SHP77 (cell line): ENCODE data around the gene TNFRSF1A.
A peak's percentile ranks its signal among the peaks of the same experiment; 100 is the strongest.

Experiments
- DNase-seq, 2 experiments: peaks; one replicate each; lab custom pipeline; 2025; lab: John Stamatoyannopoulos, UW

Gene TNFRSF1A

DNA sequence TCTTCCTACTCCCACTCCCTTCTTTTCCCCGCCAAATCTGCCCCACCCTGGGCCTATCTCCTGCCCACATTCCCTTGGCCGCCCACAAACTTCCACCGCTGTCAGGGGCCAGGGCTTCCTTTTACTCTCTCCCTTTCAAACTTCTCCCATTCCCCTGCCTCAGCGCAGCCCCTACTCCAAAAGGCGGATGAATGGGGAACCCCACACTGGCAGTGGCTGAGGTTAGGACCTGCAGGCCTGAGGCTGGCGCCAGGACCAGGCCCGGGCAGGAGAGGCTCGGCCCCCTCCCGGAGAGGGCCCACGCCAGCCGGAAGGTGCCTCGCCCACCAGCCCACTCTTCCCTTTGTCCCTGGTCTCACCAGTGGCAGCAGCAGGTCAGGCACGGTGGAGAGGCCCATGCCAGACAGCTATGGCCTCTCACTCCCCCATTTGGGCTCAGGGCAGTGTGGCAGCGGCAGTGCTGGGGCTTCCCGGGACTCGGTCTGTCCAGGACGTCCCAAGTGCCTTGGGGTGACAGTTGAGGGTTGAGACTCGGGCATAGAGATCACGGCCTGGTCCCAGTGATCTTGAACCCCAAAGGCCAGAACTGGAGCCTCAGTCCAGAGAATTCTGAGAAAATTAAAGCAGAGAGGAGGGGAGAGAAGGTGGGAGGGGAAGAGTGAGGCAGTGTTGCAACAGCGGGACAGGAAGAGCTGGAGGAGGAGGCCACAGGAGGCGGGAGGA lies at the start of gene TNFRSF1A:
TNFRSF1A (minus strand) TSS at position 660 of the 723 bp plus-strand sequence; CDS start at position 398, 262 bp downstream.
- DNase-seq: peak in 1 of 2 experiments; percentile 25

DNA sequence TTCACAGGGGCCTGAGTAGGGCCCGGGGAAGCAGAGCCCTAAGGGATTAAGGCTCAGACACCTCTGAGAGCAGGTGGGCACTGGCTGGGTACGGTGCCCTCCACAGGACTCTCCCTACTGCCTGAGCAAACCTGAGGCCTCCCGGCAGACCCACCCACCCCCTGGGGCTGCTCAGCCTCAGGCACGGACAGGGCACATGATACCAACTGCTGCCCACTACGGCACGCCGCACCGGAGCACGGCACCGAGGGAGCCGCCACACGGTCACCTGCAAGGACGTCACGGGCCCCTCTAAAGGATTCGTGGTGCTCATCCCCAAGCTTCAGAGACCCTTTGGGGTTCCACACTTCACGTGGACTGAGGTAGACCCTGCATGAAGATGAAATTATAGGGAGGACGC lies 49.1 kb upstream of the TNFRSF1A start:
- no peak for DNase-seq

DNA sequence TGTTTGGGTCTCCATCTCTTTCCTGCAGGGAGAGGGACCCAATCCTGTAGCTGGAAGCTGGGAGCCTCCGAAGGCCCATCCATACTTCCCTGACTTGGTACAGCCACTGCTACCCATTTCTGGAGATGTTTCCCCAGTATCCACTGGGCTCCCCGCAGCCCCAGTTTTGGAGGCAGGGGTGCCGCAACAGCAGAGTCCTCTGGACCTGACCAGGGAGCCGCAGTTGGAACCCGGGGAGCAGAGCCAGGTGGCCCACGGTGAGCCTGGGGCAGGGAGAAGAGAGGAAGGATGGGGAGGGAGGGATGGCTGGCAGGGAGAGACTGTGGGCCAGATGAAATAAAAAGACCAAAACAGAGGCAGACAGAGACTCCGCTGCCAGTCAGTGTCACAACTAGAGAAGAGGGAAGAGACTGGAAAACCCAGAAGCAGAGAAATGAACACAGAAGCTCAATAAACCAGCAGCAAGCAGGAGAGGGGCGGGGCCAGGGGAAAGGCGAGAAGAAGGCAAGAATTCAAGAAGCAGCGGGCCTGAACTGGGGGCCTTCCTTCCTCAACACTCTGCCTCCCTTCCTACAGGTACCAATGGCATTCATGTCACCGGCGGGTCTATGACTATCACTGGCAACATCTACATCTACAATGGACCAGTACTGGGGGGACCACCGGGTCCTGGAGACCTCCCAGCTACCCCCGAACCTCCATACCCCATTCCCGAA lies 48.4 kb upstream of the TNFRSF1A start:
- DNase-seq: no peak

DNA sequence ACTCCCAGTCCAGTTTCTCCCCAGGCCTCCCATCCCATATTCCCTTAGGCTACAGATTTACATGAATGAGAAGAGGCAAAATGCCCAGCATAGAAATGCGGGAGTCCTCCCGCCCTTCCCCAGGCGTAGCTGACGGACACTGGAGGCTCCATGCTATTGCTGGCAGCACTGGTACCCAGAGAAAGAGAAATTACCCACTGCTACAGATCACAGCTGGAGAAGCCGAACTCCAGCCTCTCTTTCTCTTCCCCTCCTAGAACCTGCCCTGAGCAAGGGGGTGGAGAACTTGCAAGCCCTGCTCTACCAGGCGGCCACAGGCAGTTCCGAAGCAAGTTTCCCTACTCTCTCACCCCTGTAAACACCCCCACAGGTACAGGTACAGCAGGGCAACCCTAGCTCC lies 45.7 kb upstream of the TNFRSF1A start:
- no peak for DNase-seq

DNA sequence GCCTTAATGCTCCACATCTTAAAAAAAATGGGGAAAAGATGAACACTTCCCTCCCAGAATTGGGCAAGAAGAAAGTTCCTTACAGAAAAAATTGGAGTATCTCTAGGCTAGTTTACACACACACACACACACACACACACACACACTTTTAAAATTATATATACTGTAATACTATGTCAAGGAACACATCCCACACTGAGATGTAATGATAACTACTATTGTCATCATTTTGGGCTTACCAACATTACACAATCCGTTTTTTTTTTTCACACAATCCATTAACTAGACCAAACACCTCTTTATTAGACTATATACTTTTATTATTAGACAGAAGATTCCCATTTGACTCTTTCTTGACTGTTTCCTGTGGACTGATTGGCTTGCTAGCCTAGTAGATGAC lies 44.6 kb upstream of the TNFRSF1A start:
- DNase-seq: no peak

DNA sequence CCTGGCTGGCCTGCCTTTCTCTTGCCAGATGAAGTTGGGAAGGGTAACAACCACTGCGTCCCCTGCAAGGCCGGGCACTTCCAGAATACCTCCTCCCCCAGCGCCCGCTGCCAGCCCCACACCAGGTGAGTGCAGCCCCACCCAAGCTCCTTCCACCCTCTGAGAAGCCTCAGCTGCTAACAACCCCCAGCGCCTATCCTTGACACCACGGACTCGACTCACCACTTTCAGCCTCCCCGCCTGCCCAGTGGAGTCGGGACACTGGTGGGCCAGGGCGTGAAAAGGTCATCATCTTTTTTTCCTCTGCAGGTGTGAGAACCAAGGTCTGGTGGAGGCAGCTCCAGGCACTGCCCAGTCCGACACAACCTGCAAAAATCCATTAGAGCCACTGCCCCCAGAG lies 44.2 kb upstream of the TNFRSF1A start:
- DNase-seq: no peak

DNA sequence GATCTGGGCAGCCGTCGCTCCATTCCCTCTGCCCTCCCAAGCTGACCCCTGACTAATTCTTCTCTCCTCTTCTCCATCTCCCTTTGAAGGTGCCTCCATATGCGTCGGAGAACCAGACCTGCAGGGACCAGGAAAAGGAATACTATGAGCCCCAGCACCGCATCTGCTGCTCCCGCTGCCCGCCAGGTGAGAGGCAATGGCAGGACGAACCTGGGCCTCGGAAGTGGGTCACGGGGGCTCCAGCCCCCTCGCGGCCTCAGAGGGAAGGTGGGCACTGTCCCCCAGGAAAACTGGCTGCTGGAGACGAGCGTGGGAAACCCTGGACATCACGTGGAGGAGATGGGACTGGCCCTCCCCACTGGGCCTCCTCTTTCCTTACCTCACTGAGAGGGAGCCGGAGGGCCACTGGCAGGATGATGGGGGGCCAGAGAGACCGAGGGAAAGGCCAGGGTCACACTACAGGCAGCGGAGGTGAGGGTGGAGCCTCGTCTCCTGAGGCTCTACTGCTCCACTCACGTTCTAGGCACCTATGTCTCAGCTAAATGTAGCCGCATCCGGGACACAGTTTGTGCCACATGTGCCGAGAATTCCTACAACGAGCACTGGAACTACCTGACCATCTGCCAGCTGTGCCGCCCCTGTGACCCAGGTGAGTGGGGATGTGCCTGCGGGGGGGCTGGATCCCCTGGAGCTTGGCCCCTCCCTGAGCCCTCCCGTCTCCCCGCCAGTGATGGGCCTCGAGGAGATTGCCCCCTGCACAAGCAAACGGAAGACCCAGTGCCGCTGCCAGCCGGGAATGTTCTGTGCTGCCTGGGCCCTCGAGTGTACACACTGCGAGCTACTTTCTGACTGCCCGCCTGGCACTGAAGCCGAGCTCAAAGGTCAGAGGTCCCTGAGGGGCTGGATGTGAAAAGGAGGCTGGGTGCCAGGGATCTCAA lies 42.9 kb upstream of the TNFRSF1A start:
- no peak for DNase-seq

DNA sequence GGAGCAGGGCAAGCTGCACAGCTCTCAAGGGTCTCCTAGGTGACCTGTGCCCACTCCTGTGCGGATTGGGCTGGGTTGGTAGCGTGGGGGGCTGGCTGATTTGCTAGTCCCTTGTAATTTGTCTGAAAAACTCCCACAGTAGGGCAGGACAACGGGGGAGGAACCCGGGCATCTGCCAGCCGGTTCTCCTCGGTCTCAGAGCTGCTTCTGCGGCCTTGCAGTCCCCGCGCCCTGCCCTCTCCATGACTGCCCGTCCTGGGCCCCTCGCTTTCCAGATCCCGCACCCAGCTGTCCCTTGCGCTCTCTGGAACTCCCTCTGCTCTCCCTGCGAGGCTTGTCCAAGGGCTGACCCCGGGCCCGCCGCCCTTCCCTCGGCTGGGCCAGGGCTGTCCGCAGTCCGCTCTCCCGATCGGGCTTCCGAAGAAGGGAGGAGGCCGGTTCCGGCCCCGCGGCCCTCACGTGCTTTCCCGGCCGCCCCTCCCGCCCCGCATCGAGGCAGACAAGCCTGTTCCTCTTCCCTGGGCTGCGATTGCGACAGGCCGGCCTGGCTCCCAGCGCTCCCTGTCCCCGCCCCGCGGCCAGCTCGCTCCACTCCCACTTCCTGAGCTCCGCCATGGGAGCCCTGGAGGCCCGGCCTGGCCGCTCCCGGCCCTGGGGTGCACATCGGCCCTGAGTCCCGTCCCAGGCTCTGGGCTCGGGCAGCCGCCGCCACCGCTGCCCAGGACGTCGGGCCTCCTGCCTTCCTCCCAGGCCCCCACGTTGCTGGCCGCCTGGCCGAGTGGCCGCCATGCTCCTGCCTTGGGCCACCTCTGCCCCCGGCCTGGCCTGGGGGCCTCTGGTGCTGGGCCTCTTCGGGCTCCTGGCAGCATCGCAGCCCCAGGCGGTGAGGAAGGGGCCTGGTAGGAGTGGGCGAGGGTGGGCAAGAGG lies 42.0 kb upstream of the TNFRSF1A start, which contains the start of gene LTBR:
LTBR (plus strand) TSS at position 591 of the 927 bp plus-strand sequence; CDS start at position 788, 197 bp downstream.
- DNase-seq: no peak

DNA sequence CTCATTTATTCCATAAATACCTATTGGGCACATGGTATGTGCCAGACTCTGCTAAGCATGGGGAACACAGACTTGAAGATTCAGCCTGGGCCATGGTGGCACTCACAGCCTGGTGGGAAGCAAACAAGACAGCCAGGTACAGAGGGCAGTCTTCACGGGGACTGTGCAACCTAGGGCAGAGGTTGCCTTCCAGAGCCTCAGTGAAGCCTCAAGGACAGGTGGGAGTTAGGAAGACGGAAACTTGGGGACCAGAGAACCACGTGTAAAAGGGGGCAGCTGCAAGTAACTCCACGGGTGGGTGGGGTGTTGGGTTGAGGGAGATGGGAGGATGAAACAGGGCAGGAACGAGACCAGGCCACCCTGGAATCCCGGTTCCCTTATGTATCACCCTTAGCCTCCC lies 41.1 kb upstream of the TNFRSF1A start:
- no peak for DNase-seq

DNA sequence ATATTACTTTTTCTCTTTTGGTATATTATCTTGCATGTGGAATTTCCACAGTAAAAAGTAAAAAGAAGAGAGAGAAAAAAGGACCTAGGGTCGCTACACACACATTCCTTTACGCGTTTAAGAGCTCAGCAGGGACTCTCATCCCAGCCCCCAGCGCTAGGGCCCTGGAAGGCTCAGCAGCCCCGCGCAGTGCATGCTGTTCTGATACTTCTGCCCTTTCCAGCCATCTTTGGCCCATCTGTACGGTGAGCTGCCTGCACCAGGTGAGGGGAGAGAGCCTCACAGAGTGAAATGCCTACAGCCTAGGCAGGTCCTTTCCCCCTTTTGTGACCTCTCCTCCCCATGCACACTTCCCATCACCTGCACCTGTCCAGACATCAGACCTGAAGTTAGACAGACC lies 40.5 kb upstream of the TNFRSF1A start:
- DNase-seq: no peak

DNA sequence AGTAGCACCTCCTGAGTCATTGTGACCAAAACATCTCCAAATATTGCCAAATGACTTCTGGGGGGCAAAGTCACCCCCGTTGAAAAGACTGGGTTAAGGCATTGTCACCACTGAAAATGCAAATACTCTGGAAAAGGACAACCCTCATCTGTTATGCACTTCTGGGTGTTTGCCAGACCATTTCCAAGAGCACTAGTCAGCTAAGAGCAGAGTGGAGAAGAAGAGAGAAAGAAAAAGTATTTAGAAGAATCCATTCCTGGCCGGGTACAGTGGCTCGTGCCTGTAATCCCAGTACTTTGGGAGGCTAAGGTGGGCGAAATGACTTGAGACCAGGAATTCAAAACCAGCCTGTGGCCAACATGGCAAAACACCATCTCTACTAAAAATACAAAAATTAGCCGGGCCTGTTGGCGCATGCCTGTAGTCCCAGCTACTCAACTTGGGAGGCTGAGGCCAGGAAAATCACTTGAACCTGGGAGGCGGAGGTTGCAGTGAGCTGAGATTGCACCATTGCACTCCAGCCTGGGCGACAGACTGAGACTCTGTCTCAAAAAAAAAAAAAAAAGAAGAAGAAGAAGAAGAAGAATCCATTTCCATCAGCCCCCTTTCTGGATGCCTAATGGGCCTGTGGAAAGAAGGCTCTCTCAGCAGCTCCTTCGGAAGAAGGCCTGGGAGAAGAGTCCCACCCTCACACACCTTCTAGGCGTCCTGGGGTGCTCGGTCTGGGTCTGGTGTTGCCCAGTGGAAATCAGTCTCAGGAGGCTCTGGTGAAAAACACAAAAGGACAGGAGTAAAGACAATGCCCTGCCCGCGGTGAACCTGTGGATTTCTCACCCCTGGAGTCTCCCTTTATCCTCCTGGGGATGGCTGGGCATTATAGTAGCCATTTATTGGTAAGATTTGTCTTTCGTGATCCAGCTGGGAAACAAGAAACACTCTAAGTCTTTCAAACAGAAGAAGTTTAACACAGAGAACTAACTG lies 38.6 kb upstream of the TNFRSF1A start:
- DNase-seq: no peak

DNA sequence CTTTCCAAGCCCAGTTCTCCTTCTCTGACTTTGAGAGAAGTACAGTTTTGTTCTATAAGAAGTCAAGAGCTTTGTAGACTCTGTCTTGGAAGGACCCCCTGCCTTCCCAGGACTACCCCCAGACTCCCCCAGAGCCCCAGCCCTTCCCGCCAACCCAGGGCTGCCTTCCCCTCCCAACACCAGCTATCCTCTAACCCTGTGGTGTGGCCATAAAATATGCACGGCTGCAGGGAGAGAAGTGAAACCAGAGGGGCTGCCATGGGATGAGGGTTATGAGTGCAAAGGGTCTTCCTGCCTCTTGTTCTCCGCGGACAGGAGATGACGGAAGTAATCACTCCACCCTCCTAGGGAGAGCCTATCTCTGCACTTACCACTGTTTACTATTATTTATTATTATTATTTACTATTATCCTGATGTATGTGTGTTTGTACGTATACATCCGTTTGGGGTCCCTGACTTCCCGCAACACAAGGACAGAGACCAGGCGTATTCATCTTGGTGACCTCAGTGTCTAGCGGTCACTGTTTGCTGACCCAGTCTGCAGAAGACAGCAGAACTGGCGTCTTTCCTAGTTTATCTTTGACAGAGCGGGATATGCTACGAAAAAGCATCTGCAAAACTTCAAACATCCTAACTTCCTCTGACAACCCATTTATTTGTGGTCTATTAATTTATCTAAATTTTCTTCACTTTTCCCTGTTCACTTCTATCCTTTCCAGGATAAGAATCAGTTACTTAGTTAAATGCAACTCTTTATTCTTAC lies 37.0 kb upstream of the TNFRSF1A start:
- DNase-seq: no peak

DNA sequence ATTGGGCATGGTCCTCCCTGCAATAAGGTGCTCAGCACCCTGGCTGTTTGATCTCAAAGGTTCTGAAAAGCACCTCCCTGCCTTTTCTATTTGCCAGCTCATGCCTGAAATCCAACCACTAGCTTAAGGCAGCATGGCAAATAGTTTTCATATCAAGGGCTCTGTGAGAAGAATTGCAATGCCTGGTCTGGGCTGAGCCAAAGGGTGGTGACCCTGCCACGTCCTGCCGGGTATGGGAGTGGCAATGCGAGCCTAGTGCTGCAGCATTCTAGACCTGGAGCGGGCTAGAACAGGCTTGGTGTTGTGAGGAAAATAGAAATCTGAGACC lies 35.8 kb upstream of the TNFRSF1A start:
- no peak for DNase-seq

DNA sequence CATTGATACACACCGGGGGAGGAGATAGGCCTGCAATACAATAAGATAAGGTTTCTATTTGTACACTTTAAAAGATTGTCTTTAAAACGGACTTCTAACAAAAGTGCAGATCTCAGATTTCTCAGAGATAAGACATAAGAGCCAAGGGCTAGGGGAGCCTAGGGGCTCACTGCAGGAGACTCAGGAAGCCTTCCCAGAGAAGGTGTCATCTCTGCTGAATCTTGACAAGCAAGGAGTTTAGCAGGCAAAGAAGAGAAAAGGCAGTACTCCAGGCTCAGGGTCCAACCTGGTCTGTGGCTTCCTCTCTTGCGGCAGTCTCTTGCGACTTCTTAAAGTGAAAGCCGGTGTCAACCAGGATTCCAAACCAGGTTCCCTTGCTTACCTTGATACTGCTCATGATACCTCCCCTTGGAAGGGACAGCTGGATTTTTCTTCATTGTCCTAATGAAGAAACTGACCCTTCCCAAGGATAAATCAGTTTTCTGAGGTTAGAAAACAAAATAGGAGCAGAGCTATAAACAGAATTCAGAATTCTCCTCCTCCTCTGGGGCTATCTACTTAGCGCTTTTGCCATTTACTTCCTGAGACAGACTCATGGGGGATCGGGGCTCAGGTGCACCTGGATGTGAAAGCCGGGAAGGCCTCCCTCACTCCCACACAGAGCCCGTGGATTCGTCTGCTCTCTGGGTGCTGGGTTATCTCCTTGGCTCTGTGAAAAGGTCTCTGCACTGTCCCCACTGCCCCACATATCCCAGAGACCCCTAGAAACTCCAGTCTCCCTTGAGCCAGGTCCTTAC lies 35.2 kb upstream of the TNFRSF1A start:
- no peak for DNase-seq

DNA sequence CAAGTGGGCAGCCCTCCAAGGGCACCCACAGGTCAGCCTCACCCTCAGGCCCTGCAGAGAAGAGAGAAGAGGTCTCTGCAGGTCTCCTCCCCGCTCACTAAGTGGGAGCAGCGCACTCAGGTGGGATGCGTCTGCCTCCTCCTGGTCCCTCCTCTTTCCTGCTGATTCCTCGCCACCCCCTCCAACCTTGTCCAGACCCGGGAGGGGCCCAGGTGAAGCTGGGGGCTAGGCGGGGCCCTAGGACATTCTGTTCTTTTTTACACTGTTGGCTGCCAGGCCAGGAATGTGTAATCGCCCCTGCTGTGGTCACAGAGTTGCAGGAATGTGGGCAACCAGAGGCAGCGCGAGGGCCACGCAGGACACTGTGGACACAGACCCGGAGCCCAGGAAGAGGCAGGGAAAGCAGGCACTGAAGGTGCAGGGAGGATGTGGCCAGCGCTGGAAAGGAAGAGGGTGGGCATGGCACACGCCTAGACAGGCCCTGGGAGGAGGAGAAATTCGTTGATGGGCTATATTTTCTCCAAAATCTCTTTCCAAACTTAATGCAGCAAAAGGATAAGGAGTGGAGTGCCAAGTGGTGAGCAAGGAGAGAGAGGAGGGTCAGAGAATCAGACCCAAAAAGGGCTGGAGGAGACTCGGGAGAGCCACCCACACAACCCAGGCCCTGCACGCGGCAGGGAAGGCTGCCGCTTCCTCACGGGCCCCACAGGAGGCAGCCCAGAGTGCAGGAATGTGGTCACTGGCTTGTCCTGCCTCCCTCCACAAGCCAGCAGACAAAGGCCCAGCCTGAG lies 34.4 kb upstream of the TNFRSF1A start:
- no peak for DNase-seq

DNA sequence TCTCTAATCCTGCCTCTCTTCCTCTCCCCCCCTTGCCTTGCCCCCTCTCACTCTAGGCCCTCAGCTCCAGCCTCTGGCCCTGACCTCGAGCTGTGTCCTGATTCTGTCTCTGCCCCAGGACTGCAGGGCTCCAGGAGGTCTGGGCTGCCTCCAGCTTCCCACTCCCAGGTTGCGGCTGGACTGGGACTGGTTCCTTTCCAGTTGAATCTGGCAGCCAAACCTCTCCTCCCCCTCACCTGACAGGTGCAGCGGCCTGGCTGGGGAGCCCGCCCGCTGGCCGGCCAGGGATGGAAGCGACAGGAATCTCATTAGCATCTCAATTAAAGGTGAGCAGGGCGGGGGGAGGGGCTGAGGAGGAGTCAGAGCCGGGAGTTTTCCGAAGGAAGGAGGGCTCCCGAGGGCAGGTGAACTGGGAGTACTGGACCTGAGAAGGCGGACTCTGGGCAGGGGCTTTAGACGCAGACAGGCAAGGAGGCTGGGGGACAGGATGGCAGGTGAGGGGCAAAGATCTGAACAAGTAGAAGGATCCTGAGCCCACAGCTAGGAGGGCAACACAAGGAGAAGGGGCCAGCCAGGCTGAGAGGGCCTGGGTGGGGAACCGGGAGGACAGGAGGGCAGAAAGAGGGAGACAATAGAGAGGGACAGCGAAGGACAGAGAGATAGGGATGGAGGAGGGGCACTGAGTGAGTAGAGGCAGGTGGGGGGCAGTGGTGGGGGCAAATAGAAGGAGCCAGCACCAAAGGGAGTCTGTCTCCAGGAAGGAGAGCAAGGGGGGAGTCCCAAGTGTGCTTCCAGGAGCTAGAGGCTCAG lies 33.6 kb upstream of the TNFRSF1A start, which contains the start of gene SCNN1A:
SCNN1A (minus strand) TSS at position 295 of the 810 bp plus-strand sequence. CDS start 780 bp downstream, outside the sequence.
- no peak for DNase-seq

DNA sequence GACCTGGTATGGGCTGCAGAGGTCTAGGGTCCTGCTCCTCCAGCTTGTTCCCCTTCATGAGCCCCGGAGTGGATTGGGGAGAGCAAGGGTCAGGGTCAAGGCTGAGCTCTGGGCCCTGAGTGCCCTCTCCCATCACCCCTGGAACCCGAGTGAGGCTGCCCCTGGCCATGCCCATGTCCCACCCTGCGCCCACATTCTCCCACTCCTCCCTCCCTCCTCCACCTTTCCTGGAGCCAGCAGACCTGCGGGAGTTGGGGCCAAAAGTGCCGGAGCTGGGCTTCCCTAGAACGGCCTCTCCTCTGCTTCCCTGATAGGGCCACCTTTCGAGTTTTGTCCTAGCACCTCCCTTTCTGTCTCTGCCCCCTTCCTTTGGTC lies 32.9 kb upstream of the TNFRSF1A start:
- DNase-seq: no peak
